PC-3 (cell line): Measurements from ENCODE around the gene TUBGCP2.

Experiments
- CTCF ChIP-seq: fragments of 300-600 bp; sonication (generic); conservative IDR thresholded peaks from 2 replicates; pipeline ENCODE4 v1.5.1; 2017; ENCODE audit warnings: antibody characterized with exemption, low read depth, mild to moderate bottlenecking, low read length
- EZH2 ChIP-seq: fragments of 300-600 bp; sonication (generic); IDR thresholded peaks from one replicate; pipeline ENCODE4 v1.6.1; 2017; ENCODE audit warnings: antibody characterized with exemption, mild to moderate bottlenecking, low read length; ENCODE audit not compliant: unreplicated experiment

- no peak for TF ChIP-seq EZH2
- no peak for TF ChIP-seq CTCF
Observed at GRCh38 chr10:133292919-133293809, 15.5 kb downstream of the TUBGCP2 start.
